Measurements from ENCODE around the gene CLIC3. TPM values are rescaled to one million over a fixed set of nuclear protein-coding genes. Genes with fewer than 3 reads are reported as not detected.

Gene CLIC3
- polyA plus RNA-seq, 1 donor from 2014 or later, result 3.5 TPM

DNA sequence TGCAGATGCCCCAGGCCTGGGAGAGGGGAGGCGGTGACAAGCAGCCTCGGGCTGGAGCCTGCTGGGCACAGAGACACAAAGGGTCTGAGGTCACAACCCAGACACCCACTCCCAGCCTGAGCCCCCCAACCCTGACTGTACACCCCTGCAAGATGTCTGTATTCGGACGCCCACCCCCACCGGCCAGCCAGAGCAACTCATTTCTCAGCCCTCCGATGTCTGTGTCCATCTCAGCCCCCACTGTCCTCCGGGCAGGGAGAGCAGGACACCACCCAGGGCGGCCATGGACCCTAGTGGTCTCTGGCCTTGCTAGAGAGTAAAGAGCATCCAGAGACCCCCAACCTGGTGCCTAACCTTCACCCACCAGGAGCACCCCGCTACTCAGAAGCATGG lies 40.4 kb downstream of the CLIC3 start:
- Mint-ChIP-seq H3K27ac (no peak overlapping the region), H3K4me1 (no peaks in the 10 kb centered on the region), H3K27me3 (peaks cover 3% of the 10 kb centered on the region), H3K36me3 (no peaks in the 10 kb centered on the region), H3K4me3 (peak overlapping the region in 1 of 4 donors; percentile 13), H3K9me3 (no peaks in the 10 kb centered on the region)

DNA sequence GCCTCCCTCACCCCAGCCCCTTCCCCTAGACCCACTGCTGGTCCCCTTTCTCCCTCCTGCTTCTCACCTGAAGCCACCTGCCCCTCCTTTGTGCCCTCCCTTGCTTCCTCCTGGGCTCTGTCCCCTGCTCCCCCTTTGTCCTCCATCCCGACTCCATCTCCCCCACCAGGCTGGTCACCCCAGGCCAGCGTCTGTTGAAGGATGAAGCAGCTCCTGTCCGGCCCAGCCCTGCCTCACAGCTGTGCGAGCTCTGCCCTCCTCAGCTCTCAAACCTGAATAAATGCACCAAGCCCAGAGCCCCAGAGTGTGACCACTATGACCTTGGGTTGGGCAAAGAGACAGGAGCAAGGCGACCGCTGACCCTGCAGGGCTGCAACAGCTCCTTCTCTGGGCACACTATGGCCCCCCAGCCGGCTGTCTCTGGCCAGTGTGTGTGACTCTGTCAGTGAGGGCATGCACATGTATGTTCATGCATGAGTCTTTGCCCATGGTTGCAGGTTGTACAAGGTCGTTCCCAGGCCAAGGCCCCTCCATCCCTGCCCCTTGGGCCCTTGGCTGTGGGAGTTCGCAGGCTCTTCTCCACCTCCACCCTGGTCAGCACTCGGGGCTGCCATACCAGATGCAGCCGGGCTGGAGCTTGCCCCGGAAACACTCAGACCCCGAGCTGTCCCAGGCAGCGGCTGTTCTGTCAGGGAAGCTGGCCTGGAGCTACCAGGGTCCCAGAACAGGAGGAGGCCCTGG lies 41.0 kb downstream of the CLIC3 start:
- peaks cover 0 to 2% (median 0%) of the 10 kb centered on the region in 3 donors for H3K4me1 Mint-ChIP-seq
- H3K27ac Mint-ChIP-seq, result no peak overlapping the region
- H3K27me3 Mint-ChIP-seq, result peaks cover 3% of the 10 kb centered on the region
- H3K36me3 Mint-ChIP-seq, result no peaks in the 10 kb centered on the region
- peak overlapping the region in 1 of 4 donors; percentile 17 for H3K4me3 Mint-ChIP-seq
- H3K9me3 Mint-ChIP-seq, result no peaks in the 10 kb centered on the region

DNA sequence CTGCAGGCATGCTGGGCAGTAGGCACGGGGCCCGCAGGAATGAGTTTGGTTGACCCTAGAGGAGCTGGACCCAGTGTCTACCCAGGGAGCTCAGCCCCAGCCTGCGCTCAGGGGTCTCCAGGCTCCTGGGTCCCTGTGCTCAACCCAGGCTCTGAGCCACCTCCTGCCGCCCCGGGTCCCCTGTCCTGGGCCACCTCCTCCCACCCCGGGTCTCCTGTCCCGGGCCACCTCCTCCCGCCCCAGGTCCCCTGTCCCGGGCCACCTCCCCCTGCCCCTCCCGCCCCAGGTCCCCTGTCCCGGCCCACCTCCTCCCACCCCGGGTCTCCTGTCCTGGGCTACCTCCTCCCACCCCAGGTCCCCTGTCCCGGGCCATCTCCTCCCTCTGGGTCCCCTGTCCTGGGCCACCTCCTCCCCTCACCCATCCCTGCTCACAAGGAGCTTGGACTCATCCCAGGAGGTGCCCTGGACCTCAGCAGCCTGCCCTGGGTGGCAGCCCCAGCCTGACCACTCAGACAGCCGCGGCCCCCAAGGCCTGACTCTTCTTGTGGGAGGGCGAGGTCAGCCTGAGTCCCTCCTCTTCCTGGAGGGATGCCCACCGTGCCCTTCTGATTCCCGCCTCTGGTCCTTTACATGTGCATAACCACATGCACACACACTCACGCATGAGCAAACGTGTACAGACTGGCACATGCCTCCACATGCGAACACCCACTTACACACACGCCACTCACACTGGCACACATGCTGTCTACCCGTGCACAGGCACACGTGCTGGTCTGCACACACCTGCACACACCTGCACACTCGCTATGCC lies 41.9 kb downstream of the CLIC3 start:
- no peaks in the 10 kb centered on the region for H3K36me3 Mint-ChIP-seq
- H3K4me1 Mint-ChIP-seq, result peaks cover 0 to 3% (median 0%) of the 10 kb centered on the region in 3 donors
- H3K9me3 Mint-ChIP-seq, result no peaks in the 10 kb centered on the region
- H3K27me3 Mint-ChIP-seq, result peaks cover 3% of the 10 kb centered on the region
- no peak overlapping the region for H3K27ac Mint-ChIP-seq
- no peak overlapping the region for H3K4me3 Mint-ChIP-seq

DNA sequence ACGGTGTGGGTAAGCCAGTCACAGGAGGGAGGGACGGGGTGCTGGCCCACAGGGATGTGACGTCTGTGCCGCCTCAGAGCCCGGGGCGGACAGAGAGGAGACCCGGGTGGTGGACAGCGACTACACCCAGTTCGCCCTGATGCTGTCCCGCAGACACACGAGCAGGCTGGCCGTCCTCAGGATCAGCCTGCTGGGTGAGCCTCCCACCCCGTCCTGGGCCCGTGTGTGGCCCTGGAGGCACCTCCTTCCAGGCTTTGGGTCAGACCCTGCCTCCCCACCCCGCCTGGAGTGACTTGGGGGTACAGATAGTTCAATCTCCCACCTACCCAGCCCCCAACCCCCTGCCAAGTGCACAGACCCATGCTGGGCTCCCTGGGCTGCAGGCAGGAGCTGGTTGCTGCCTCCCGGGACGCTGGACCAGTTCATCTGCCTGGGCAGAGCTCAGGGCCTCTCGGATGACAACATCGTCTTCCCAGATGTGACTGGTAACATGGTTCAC lies 42.5 kb downstream of the CLIC3 start:
- Mint-ChIP-seq H3K4me1 (peaks cover 0 to 3% (median 2%) of the 10 kb centered on the region in 3 donors), H3K27ac (no peak overlapping the region), H3K27me3 (peaks cover 3% of the 10 kb centered on the region), H3K4me3 (no peak overlapping the region), H3K9me3 (no peaks in the 10 kb centered on the region), H3K36me3 (no peaks in the 10 kb centered on the region)

DNA sequence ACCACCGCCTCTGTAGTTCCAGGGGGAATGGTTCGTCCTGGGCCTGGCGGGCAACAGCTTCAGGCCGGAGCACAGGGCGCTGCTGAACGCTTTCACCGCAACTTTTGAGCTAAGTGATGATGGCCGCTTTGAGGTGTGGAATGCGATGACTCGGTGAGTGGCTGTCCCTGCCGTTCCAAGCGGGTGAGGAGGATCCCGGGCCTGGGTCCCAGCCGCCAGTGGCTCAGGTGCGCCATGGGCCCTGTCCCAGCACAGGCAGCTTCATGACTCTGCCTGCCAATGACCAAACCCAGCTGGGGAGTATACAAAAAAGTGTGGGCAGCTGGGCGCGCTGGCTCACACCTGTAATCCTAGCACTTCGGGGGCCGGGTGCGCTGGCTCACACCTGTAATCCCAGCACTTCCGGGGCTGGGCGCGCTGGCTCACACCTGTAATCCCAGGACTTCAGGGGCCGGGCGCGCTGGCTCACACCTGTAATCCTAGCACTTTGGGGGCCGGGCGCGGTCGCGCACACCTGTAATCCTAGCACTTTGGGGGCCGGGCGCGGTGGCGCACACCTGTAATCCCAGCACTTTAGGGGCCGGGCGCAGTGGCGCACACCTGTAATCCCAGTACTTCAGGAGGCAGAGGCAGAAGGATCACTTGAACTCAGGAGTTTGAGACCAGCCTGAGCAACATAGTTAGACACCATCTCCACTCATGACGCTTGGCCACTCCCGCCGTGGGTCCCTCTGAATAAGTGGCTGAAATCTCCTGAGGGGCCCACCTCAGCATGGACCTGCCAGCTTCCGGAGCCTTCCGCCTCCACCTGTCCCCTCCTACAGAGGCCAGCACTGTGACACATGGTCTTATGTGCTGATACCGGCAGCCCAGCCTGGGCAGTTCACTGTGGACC lies 43.2 kb downstream of the CLIC3 start:
- Mint-ChIP-seq H3K4me3 (no peak overlapping the region), H3K4me1 (peaks cover 0 to 5% (median 4%) of the 10 kb centered on the region in 3 donors), H3K27ac (no peak overlapping the region), H3K27me3 (peaks cover 2% of the 10 kb centered on the region), H3K9me3 (no peaks in the 10 kb centered on the region), H3K36me3 (no peaks in the 10 kb centered on the region)

DNA sequence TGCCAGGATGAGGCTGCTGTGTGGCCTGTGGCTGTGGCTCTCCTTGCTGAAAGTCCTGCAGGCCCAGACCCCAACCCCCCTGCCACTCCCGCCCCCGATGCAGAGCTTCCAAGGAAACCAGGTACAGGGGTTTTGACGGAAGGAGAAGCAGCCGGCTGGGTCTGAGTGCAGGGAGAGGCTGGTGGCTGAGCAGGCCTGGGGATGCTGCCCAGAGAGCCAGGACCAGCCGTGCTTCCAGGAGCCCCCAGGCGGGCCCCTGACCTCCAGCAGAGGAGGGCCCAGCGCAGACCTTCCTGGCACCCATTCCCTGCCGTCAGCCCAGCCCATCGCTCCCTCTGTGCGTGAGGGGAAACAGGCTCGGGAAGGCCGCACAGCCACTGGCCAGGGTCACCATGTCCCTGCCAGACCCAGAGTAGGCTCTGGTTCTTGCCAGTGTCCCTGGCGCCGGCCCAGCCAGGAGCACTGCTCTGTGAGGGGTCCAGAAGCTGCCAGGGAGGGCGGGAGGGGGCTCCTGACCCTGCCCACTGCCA lies 44.0 kb downstream of the CLIC3 start:
- Mint-ChIP-seq H3K4me1 (peaks cover 0 to 6% (median 4%) of the 10 kb centered on the region in 3 donors), H3K36me3 (no peaks in the 10 kb centered on the region), H3K27ac (no peak overlapping the region), H3K9me3 (no peaks in the 10 kb centered on the region), H3K4me3 (no peak overlapping the region), H3K27me3 (peaks cover 2% of the 10 kb centered on the region)

DNA sequence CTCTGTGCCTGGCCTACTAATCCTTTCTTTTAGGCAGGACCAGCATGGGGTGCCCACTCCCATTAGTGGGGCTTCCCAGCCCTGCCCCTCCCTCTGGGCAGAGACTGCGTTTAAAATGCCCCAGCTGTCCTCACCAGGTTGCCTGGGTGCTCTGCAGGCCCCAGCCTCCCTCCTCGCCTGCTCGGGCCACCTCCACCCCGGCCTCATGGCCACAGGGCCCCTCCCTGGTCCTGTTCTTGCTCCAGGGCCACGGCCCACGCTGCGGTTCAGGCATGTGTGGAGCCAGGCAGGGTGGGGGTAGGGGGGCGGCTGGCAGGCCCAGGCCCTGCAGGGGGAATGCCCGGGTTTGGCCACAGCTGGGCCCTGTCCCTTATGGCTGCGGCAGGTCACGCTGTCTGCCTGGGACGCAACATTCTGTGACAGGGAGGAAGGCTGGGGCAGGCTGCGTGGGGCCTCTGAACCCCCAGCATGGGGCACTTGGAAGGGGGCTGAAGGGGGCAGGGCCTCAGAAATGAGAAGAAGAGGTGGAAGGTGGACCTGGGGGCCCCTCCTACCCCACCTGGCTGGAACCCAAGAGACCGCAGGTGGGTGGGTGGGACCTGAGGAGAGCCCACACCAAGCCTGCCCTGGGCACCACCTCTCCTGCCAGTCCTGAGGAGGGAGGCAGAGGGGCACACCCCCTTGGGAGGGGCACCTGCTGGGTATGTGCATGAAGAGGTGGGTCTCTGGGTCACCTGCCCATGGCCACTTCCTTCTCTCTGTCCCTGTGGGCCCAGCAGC lies 44.6 kb downstream of the CLIC3 start, which contains the start of gene LCN12:
LCN12 (plus strand) TSS at position 733 of the 780 bp plus-strand sequence. CDS start 55 bp downstream, outside the sequence.
- peak within 1 kb of the TSS in 1 of 3 donors; percentile 39 for H3K27ac Mint-ChIP-seq
- peaks cover 2% of the 10 kb centered on the region for H3K27me3 Mint-ChIP-seq
- peaks cover 0 to 6% (median 4%) of the 10 kb centered on the region in 3 donors for H3K4me1 Mint-ChIP-seq
- H3K9me3 Mint-ChIP-seq, result no peaks in the 10 kb centered on the region
- no peaks in the 10 kb centered on the region for H3K36me3 Mint-ChIP-seq
- peak within 1 kb of the TSS in 1 of 4 donors; percentile 37 for H3K4me3 Mint-ChIP-seq

DNA sequence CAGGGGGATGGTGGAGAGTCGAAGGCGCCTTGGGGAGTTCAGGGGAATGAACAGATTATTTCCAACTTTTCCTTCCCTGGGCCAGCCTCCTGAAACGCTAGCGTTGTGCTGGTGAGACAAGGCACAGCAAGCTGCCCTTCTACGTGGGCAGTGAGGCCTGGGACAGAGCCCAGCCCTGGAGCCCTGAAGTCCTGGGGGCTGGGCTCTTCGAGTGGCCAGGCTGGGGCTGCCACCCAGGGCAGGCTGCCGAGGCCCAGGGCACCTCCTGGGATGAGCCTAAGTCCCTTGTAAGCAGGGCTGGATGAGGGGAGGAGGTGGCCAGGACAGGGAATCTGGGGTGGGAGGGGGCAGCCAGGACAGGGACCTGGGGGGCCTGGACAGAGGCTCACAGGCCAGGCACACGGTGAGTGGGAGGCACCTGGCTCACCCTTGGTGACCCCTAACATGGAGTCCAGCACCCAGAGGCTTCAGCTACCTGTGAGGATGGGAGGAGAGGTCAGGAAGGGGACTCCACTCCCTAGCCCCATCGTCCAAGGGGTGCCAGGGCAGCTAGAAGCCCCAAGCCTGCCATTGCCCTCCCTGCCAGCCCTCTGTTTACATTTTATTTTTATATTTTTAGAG lies 45.6 kb downstream of the CLIC3 start:
- peak overlapping the region; percentile 67 to 82 (median 77) for H3K27ac Mint-ChIP-seq
- no peaks in the 10 kb centered on the region for H3K36me3 Mint-ChIP-seq
- H3K27me3 Mint-ChIP-seq, result no peaks in the 10 kb centered on the region
- peak overlapping the region; percentile 73 to 92 (median 86) for H3K4me3 Mint-ChIP-seq
- H3K4me1 Mint-ChIP-seq, result peaks cover 0 to 6% (median 4%) of the 10 kb centered on the region in 3 donors
- H3K9me3 Mint-ChIP-seq, result no peaks in the 10 kb centered on the region

DNA sequence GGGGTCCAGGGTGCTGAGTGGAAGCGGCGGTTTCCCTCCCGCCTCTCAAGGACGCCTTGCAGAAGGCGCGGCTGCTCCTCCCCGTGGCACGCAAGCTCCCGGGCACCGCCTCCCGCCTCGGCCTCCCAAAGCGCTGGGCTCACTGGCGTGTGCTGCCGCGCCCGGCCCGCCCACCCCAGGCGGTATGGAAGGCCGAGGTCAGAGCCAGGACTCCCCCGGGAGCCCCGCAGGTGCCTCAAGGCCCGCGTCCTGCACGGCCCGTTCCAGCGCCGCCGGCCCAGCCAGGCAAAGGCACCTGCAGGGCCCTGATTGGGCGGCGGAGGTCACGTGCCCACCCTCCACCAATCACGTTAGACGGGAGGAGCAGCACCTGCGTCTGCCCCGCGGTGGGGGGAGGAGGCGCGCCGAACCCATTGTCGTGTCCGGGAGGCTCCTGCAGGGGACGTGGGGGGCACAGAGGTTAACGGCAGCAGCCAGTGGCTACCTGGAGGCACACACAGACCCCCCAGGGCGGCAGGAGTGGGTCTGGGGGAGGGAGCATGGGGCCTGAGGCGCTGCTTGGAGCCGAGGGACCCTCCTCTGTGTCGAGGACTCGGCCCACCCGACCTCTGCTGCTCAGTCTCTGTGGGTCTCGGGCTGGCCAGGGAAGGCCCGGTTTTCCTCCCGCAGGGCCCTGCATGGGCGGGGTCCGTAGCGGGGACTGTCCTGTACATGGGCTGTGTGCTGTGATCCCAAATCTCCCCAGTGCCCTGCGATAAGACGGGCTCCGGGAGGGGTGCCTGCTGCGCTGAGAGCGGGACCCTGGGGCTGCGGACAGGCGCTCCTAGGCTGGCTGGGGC lies 46.3 kb downstream of the CLIC3 start:
- Mint-ChIP-seq H3K27me3 (no peaks in the 10 kb centered on the region), H3K9me3 (no peaks in the 10 kb centered on the region)

DNA sequence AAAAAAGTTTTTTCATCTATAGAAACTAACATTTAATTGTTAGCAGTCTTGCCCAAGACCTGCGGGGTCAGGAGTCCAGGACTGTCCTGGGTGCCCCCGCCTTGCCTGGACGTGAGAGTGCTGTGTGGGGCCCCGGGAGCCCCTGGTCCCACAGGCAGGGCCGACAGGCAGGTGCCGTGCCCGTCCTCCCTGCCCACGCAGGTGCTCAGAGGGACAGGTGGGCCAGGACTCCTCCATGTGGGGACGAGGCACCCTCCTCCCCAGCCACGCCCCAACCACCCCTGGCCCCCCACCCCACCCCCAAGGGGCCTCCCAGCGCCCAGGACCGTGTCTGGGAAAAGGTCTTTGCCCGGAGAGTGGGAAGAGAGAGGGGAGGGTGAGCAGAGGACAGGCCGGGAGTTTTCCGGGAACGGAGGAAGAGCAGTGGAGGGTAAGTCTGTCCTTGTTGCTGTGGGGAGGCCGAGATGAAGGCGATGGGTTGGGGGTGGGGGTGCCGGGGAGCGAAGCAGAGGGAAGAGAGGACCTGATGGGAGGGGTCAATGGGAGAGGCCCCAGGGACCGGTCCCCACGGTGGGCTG lies 47.0 kb downstream of the CLIC3 start:
- H3K36me3 Mint-ChIP-seq, result no peaks in the 10 kb centered on the region
- H3K4me1 Mint-ChIP-seq, result peaks cover 0 to 8% (median 4%) of the 10 kb centered on the region in 3 donors
- no peaks in the 10 kb centered on the region for H3K9me3 Mint-ChIP-seq
- peak overlapping the region; percentile 39 to 82 (median 77) for H3K27ac Mint-ChIP-seq
- no peaks in the 10 kb centered on the region for H3K27me3 Mint-ChIP-seq
- H3K4me3 Mint-ChIP-seq, result peak overlapping the region; percentile 75 to 92 (median 85)

More for the DNA sequence above, 46.3 kb downstream of the CLIC3 start:
- Mint-ChIP-seq H3K4me3 (peak overlapping the region; percentile 73 to 92 (median 86)), H3K36me3 (no peaks in the 10 kb centered on the region), H3K27ac (peak overlapping the region; percentile 67 to 82 (median 77)), H3K4me1 (peaks cover 0 to 6% (median 4%) of the 10 kb centered on the region in 3 donors)

DNA sequence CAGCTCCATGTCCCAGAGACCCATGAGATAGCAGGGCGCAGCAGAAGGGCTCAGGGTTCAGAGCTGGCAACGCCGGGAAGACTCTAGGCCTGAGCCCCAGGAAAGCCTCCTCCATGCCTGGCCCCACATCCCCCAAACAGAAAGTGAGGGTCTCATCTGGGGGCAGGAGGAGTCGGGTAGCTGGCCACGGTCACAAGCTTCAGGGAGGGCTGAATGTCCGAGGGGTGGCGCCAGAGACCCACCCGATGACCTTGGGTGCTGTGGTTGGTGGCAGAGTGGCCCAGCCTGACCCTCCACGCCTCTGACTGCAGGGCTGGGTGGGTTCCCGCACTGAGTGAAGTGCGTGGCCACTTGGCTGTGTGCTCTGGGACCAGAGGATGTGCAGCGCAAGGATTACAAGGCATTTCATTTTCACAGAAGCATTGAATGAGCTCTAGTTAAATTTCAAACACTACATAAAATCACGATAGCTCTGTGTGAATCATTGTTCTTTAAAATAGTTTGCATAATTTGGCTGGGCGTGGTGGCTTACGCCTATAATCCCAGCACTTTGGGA lies 48.3 kb downstream of the CLIC3 start:
- no peaks in the 10 kb centered on the region for H3K27me3 Mint-ChIP-seq
- H3K9me3 Mint-ChIP-seq, result no peaks in the 10 kb centered on the region
- H3K36me3 Mint-ChIP-seq, result no peaks in the 10 kb centered on the region
- H3K27ac Mint-ChIP-seq, result peak overlapping the region in 2 of 3 donors; percentile 64 to 70
- H3K4me3 Mint-ChIP-seq, result peak overlapping the region in 3 of 4 donors; percentile 22 to 75 (median 52)
- peaks cover 0 to 8% (median 4%) of the 10 kb centered on the region in 3 donors for H3K4me1 Mint-ChIP-seq
